Pancreas (tissue), 10 donors: ENCODE data around the gene DDX46. TPM values are rescaled to one million over a fixed set of nuclear protein-coding genes. Genes with fewer than 3 reads are reported as not detected.
"Not testable (repeated sequence)": the region's sequence is repeated elsewhere in the genome, so short reads cannot be mapped to it uniquely, and the experiment has no call there.

Source experiments
- ATAC-seq, 4 donors: fragments of 200-7000 bp; cut with Tn5 transposase; one replicate each; pipeline versions ENCODE4 v1.8.0 to v1.9.1; 2020; ENCODE audit warnings: mild to moderate bottlenecking in 4 of 4, moderate library complexity in 4 of 4
- DNase-seq, 6 donors: peaks; one replicate each; pipeline ENCODE4 v3.0.0-alpha.2; 2020
- FAIRE-seq: peaks from 2 replicates; lab custom pipeline; 2012; peaks lifted over from hg19 to GRCh38; lab: Jason Lieb, UNC
- H3K27ac ChIP-seq, 4 donors: fragments of 200-600 bp; sonication (generic); 1 replicate in 3 of 4; 2 replicates in 1 of 4; pipeline versions ENCODE4 v1.5.0 to v1.8.0; 2020
- H3K27me3 ChIP-seq, 4 donors: fragments of 200-600 bp; one replicate each; pipeline ENCODE4 v1.8.0; 2021
- H3K36me3 ChIP-seq, 3 donors: fragments of 200-600 bp; sonication (generic) in 1 of 3; one replicate each; pipeline versions ENCODE4 v1.5.0 to v1.8.0; 2020 to 2021
- H3K4me1 ChIP-seq, 3 donors: fragments of 200-600 bp; one replicate each; pipeline ENCODE4 v1.8.0; 2021
- H3K4me3 ChIP-seq, 4 donors: fragments of 200-600 bp; sonication (generic) in 2 of 4; one replicate each; pipeline versions ENCODE4 v1.5.0 to v1.8.0; 2020 to 2021
- H3K9me3 ChIP-seq, 4 donors: fragments of 200-600 bp; one replicate each; pipeline ENCODE4 v1.8.0; 2021
- WGBS, 2 donors: extraction: QIAGEN DNeasy Blood & Tissue Kit; methylation state at CpG; one replicate each; pipeline ENCODE4 v1.1.7; 2013; 5-methylcytosine and 5-hydroxymethylcytosine counted together
- intact Hi-C, 3 donors: fragments of 100-400 bp; cut with DNase I; formaldehyde crosslinking; loops; one replicate each; pipeline versions ENCODE4 v1.11.1 to v1.14.2; 2022
- polyA plus RNA-seq, 2 donors: library from polyadenylated mRNA; stranded (reverse); fragments of 200-250 nt; gene quantifications; one replicate each; pipeline ENCODE4 v1.2.3, GENCODE V29; 2013
- total RNA-seq, 6 donors: library from RNA; stranded (reverse); fragmentation: NEBNext Ultra II Directional in 4 of 6; extraction: Animal tissue kit (Norgen Biotek cat#: 25700) in 4 of 6; gene quantifications; one replicate each; pipeline versions ENCODE4 v1.2.1 to v1.2.4, GENCODE V29; 2021 to 2023
- TF ChIP-seq, protein P1 (sequence below), 4 donors: fragments of 200-600 bp; sonication (generic) in 3 of 4; IDR thresholded peaks; one replicate each; pipeline versions ENCODE4 v1.5.0 to v1.8.0; 2021; ENCODE audit warnings: antibody characterized with exemption in 4 of 4
- donor health status: healthy with polysubstance abuse.
- donor health status: DM: no; HTN: no; CAD: no; lungs with moderate emphysema.
- donor health status: DM: no; HTN: no; CAD: no.
- donor health status: control.
- donor health status: control.
- donor health status: Bipolar disorder and iron deficiency.
- donor health status: DM: yes; HTN: yes; CAD: no.
- donor health status: DM: no; HTN: no; CAD: no.
- donor health status: DM: no; HTN: no; CAD: no.
- donor health status: DM: yes; HTN: yes; CAD: no.

DDX46 gene
- total and polyA plus RNA-seq, 8 donors = 14.6 to 28.8 (median 23.3) TPM

DNA sequence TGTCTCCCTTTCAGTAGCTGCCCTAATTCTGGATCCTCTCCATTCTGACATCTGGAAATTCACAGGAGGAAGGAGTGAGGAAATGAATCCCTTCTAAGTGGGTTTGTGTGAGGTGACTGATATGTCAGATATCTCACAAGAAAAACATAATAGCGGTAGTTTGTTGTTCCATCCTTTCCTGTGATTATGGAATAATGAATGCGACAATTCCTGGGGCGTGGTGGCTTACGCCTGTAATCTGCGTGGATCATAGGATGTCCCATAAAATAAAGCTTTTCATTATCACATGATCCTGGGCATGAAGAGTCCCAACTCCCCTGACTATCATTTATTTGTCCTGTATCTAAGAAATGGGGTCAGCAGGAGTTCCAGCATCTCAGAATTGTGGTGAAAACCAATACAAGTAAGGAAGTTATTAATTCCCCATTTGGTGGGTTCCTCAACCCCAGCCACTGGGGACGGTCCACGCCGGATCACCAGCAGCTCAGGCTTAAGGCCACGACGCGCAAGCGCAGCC, 86.8 kb downstream of the DDX46 start:
- peak overlapping the region in 3 of 4 donors; percentile 66 to 83 (median 80) for H3K4me3 ChIP-seq
- no peak for DNase-seq
- no peaks in the 10 kb centered on the region for H3K36me3 ChIP-seq
- no peaks in the 10 kb centered on the region for H3K27me3 ChIP-seq
- 6% methylated on average over 12 of the region's 12 CpGs for WGBS, 2 donors
- intact Hi-C loops = no loop called here
- H3K4me1 ChIP-seq = peaks cover 0 to 18% (median 8%) of the 10 kb centered on the region in 3 donors
- no peak for FAIRE-seq
- H3K9me3 ChIP-seq = no peaks in the 10 kb centered on the region
- TF ChIP-seq, protein P1, sequence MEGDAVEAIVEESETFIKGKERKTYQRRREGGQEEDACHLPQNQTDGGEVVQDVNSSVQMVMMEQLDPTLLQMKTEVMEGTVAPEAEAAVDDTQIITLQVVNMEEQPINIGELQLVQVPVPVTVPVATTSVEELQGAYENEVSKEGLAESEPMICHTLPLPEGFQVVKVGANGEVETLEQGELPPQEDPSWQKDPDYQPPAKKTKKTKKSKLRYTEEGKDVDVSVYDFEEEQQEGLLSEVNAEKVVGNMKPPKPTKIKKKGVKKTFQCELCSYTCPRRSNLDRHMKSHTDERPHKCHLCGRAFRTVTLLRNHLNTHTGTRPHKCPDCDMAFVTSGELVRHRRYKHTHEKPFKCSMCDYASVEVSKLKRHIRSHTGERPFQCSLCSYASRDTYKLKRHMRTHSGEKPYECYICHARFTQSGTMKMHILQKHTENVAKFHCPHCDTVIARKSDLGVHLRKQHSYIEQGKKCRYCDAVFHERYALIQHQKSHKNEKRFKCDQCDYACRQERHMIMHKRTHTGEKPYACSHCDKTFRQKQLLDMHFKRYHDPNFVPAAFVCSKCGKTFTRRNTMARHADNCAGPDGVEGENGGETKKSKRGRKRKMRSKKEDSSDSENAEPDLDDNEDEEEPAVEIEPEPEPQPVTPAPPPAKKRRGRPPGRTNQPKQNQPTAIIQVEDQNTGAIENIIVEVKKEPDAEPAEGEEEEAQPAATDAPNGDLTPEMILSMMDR (IDR thresholded peaks at IDR 0.05) = no peak
- peak in 1 of 4 donors; percentile 2 for ATAC-seq
- peak overlapping the region; percentile 81 to 93 (median 90) for H3K27ac ChIP-seq

DNA sequence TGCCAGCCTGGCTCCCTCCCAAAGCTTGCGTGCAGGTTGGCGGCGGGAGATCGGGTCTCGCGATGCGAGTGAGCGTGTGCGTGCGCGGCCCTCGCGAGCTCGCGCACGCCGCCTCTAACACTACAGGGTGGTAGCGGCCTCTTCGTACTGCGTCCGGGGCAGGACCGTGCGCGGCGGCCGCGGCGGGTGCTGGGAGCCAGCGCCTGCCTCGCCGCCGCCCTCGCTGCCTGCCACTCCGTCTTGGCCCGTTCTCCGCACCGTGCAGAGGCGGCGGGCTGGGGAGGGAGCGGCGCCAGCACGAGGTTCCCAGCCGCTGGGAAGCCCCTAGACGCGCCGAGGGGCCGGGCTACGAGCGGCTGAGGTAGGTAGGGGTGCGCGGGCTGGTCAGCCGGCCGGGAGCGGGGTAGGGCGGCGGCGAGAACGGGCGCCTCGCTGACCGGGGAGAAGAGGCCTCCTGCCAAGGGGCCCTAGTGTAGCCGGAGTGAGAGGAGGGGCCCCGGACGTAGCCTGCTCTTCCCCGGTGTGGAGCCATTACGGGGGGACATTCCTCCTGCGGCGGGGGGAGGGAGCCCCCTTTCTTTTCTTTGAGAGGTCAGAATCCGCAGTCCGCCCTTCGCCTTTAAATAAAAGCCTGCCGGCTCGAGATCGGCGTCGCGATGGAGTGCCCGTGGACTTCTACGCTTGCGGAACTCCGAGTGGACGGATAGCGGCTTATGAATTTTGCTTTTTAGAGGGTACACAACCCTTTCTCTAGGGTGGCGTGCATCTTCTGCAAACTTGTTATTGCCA, 87.5 kb downstream of the DDX46 start, which contains the start of gene C5orf24:
Gene C5orf24, plus strand, starts transcription at position 117 of the 789 bp plus-strand sequence. CDS start 8,933 bp downstream, outside the sequence.
- FAIRE-seq = no peak
- peak; percentile 93 to 99 (median 96) for DNase-seq
- H3K9me3 ChIP-seq = no peaks in the 10 kb centered on the region
- no peaks in the 10 kb centered on the region for H3K36me3 ChIP-seq
- intact Hi-C loops = no loop called here
- ATAC-seq = peak; percentile 96 to 99 (median 98)
- H3K27me3 ChIP-seq = no peaks in the 10 kb centered on the region
- peaks cover 0 to 18% (median 9%) of the 10 kb centered on the region in 3 donors for H3K4me1 ChIP-seq
- WGBS, 2 donors = 0 to 1% methylated on average over 71 to 84 of the region's 84 CpGs
- TF ChIP-seq, protein P1 (IDR thresholded peaks at IDR 0.05) = no peak
- H3K27ac ChIP-seq = peak within 1 kb of the TSS; percentile 81 to 93 (median 90)
- peak within 1 kb of the TSS; percentile 66 to 90 (median 82) for H3K4me3 ChIP-seq

DNA sequence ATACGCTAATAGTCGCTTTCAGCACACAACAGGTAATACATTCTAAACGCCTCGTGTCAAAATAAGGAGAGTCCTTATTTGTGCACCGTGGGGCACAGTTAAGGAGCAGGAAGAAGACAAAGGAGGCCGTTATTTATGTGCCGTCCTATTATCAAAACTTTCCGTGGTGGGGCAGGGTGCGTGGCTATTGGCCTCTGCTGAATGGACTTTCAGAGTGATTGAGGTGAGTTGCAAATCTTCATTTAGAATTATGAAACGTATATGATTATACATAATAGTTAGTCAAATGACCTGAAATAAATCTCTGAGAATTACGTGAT, 88.0 kb downstream of the DDX46 start:
- intact Hi-C loops = no loop called here
- Histone ChIP-seq H3K4me3 (peak overlapping the region; percentile 66 to 90 (median 82)), H3K27me3 (no peaks in the 10 kb centered on the region), H3K4me1 (peaks cover 0 to 18% (median 11%) of the 10 kb centered on the region in 3 donors), H3K9me3 (no peaks in the 10 kb centered on the region), H3K36me3 (no peaks in the 10 kb centered on the region), H3K27ac (peak overlapping the region; percentile 81 to 93 (median 90))
- WGBS, 2 donors = 0 to 1% methylated on average over 11 of the region's 11 CpGs
- ATAC-seq = peak in 3 of 4 donors; percentile 1 to 2 (median 1)
- DNase-seq = no peak
- TF ChIP-seq, protein P1 (IDR thresholded peaks at IDR 0.05) = no peak
- no peak for FAIRE-seq

DNA sequence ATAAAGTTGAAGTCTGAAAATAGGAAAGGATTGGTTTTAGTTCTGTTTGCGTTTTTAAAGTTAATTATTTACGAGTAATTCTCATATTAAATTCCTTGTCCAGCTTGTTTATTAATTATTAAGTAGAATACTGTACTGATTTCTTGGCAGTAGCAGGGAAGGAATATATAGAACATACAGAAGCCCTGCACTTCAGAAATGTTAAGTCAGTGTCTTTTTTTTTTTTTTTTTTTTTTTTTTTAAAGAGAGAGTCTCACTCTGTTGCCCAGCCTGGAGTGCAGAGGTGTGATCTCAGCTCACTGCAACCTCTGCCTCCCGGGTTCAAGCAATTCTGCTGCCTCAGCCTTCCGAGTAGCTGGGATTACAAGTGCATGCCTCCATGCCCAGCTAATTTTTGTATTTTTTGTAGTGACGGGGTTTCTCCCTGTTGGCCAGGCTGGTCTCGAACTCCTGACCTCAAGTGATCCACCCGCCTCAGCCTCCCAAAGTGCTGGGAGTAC, 90.9 kb downstream of the DDX46 start:
- FAIRE-seq, H3K9me3 ChIP-seq, intact Hi-C loops, H3K36me3 ChIP-seq, DNase-seq, H3K27ac ChIP-seq, H3K4me3 ChIP-seq, H3K27me3 ChIP-seq, ATAC-seq: not testable (repeated sequence)
- H3K4me1 ChIP-seq = peaks cover 0 to 27% (median 18%) of the 10 kb centered on the region in 3 donors
- 68 to 69% methylated on average over 7 of the region's 7 CpGs for WGBS, 2 donors

DNA sequence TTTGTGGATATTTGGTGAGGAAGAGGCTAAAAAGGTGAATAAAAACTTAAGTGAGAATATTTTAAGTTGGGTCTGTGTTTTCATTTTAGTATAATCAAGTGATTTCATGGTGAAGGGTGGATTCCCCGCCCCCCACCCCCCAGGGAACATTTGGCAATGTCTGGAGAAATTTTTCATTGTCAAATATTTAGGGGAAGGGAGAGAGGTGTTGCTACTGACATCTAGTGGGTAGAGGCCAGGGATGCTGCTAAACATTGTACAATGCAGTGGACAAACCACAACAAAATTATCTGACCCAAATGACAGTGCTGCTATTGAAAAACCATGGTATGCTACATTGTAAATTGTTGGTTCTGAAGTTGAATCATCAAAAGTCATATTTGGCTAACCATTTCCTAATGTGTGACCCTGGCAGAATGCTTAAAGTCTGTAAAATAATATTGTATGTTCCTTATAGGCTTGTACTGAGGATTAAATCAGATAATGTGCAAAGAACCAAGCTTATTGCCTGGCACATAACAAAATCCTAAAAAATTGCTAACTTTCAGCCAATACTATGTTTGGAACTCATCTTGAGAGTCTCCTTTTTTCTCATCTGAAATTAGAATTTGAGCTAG, 92.8 kb downstream of the DDX46 start:
- no peak overlapping the region for H3K27ac ChIP-seq
- no peaks in the 10 kb centered on the region for H3K9me3 ChIP-seq
- intact Hi-C loops = no loop called here
- H3K27me3 ChIP-seq = no peaks in the 10 kb centered on the region
- 44 to 45% methylated on average over 1 of the region's 1 CpG for WGBS, 2 donors
- H3K4me1 ChIP-seq = peaks cover 0 to 23% (median 18%) of the 10 kb centered on the region in 3 donors
- no peak overlapping the region for H3K4me3 ChIP-seq
- FAIRE-seq = no peak
- H3K36me3 ChIP-seq = peaks cover 0 to 16% (median 6%) of the 10 kb centered on the region in 3 donors
- TF ChIP-seq, protein P1 (IDR thresholded peaks at IDR 0.05) = no peak
- peak in 2 of 4 donors; percentile 30 to 55 for ATAC-seq
- no peak for DNase-seq

DNA sequence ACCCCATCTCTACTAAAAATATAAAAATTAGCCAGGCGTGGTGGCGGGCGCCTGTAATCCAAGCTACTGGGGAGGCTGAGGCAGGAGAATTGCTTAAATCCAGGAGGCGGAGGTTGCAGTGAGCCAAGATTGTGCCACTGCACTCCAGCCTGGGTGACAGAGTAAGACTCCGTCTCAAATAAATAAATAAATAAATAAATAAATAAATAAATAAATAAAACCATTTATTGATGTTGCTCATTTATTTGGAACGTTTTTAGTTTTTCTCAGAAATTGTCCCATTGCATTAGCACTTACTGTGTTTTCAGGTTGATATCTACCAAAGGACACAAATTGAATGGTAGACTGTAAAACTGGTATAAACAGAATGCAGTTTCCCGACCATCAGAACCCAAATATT, 97.9 kb downstream of the DDX46 start:
- intact Hi-C loops, FAIRE-seq, H3K4me3 ChIP-seq, H3K9me3 ChIP-seq, H3K27ac ChIP-seq, DNase-seq, H3K27me3 ChIP-seq, H3K4me1 ChIP-seq, ATAC-seq: not testable (repeated sequence)
- H3K36me3 ChIP-seq = peaks cover 0 to 41% (median 6%) of the 10 kb centered on the region in 3 donors
- WGBS, 2 donors = 90% methylated on average over 7 of the region's 7 CpGs
